ENCODE measurements around the gene THSD7B. TPM values are rescaled to one million over a fixed set of nuclear protein-coding genes. Genes with fewer than 3 reads are reported as not detected.

Gene THSD7B
- total and polyA plus RNA-seq, 10 of the 15 experiments (the other 5 are each of a cell fraction or from before 2014, with no cell fraction given) = 0.03 to 0.56 (median 0.28) TPM

DNA sequence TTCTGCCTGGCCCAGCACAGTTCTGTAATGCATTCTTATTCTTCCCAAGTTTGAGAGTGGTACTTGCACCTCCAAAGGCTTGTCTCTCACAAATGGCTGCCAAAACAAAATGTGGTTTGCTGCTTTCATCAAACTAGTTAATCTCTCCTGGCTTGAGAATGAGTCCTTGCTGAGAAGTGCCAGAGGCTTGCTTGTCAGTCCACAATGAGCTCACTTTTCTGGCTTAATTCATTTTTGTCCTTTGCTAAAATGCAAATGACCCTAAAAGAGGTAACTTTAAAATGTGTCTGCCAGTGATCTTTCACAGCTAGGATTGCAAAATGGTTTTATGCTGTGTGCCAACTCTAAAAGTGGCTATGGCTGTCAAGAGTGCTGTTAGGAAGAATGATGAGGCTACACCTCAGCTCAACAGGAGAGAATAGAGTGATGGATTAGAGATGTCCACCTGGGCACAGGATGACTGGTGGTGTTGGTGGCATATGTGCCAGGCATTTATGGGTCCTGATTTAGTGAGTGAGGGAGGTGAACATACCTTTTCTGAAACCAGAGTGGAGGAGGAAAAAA lies 907.7 kb downstream of the THSD7B start:
- no peak for FAIRE-seq
- H3K79me2 ChIP-seq (ENCODE audit: control insufficient read depth, insufficient read depth, low read length) = no peaks in the 10 kb centered on the region
- no peaks in the 10 kb centered on the region for H3K4me1 ChIP-seq (ENCODE audit: control insufficient read depth, insufficient read depth, low read length)
- no peak overlapping the region for H3K4me2 ChIP-seq (ENCODE audit: control insufficient read depth, insufficient read depth)
- H3K9me3 ChIP-seq (replicated peaks; ENCODE audit: control insufficient read depth, insufficient read depth, low read length) = no peaks in the 10 kb centered on the region
- H3K27me3 ChIP-seq (replicated peaks in 1 of 2; ENCODE audit: control insufficient read depth in 2 of 2, insufficient read depth in 2 of 2, low read length in 1 of 2) = no peaks in the 10 kb centered on the region
- ATAC-seq = no peak
- SMC1A ChIA-PET (ENCODE audit: uncharacterized antibody, unreplicated experiment) = no interaction called here
- no peaks in the 10 kb centered on the region for H3K36me3 ChIP-seq (ENCODE audit: control insufficient read depth in 2 of 2, insufficient read depth in 2 of 2, low read length in 1 of 2)
- in situ Hi-C loops (cut with MboI) (no loop called here), intact Hi-C loops (cut with micrococcal nuclease; ENCODE audit: unreplicated experiment) (loop anchor here (10.0 kb wide), 1 partner anchor 738 kb away; no protein-coding TSS in a partner anchor)
- CTCF ChIA-PET = no interaction called here
- H3K9ac ChIP-seq (ENCODE audit: control insufficient read depth, insufficient read depth, low read length) = no peak overlapping the region
- no peak overlapping the region for H3K4me3 ChIP-seq
- POLR2A ChIA-PET = no interaction called here
- DNase-seq (ENCODE audit: low read depth, low spot score) = no peak
- RAD21 ChIA-PET (ENCODE audit: unreplicated experiment) = interaction anchor here (1.3 kb wide), 1 partner anchor 162 kb away, joined by 4 read pairs; no protein-coding TSS in a partner anchor
- BruUV-seq (replicated peaks) = no TSS peak
- no peaks in the 10 kb centered on the region for H4K20me1 ChIP-seq (ENCODE audit: control insufficient read depth, insufficient read depth)
- H2AFZ ChIP-seq (ENCODE audit: control insufficient read depth, low read depth, low read length) = no peak overlapping the region
- no peak overlapping the region for H3K27ac ChIP-seq (ENCODE audit: control insufficient read depth, insufficient read depth)
- TF ChIP-seq ZNF274 (IDR thresholded peaks at IDR 0.05; ENCODE audit: insufficient read depth, insufficient read length) (no peak), BHLHE40 (IDR thresholded peaks at IDR 0.05; ENCODE audit: borderline replicate concordance in 1 of 2, low read depth in 2 of 2, low read length in 1 of 2) (no peak), TCF3 (IDR thresholded peaks at IDR 0.05; ENCODE audit: borderline replicate concordance, insufficient read depth, low read depth, low read length) (no peak), NR2C1 (IDR thresholded peaks at IDR 0.05) (no peak), NFIC (IDR thresholded peaks at IDR 0.05; ENCODE audit: low read depth, low read length) (no peak), CBFB (IDR thresholded peaks at IDR 0.05; ENCODE audit: low read depth) (no peak), ZBTB4 (CRISPR knock-in tag; IDR thresholded peaks at IDR 0.05) (no peak), SP1 (IDR thresholded peaks at IDR 0.05; ENCODE audit: low read depth, low read length) (no peak), GATAD2B (conservative IDR thresholded peaks at IDR 0.05; ENCODE audit: low read depth) (no peak), FOS (IDR thresholded peaks at IDR 0.05; ENCODE audit: borderline replicate concordance, extremely low read depth, insufficient read length) (no peak), IKZF2 (IDR thresholded peaks at IDR 0.05) (no peak), SUPT20H (IDR thresholded peaks at IDR 0.05; ENCODE audit: borderline replicate concordance, control insufficient read depth, low read depth, low read length) (no peak), PBX3 (IDR thresholded peaks at IDR 0.05; ENCODE audit: insufficient replicate concordance, low read depth, low read length) (no peak)
- TF ChIP-seq, protein P1, sequence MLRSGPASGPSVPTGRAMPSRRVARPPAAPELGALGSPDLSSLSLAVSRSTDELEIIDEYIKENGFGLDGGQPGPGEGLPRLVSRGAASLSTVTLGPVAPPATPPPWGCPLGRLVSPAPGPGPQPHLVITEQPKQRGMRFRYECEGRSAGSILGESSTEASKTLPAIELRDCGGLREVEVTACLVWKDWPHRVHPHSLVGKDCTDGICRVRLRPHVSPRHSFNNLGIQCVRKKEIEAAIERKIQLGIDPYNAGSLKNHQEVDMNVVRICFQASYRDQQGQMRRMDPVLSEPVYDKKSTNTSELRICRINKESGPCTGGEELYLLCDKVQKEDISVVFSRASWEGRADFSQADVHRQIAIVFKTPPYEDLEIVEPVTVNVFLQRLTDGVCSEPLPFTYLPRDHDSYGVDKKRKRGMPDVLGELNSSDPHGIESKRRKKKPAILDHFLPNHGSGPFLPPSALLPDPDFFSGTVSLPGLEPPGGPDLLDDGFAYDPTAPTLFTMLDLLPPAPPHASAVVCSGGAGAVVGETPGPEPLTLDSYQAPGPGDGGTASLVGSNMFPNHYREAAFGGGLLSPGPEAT (IDR thresholded peaks at IDR 0.05; ENCODE audit: low read depth) = no peak
- TF ChIP-seq, protein P2, sequence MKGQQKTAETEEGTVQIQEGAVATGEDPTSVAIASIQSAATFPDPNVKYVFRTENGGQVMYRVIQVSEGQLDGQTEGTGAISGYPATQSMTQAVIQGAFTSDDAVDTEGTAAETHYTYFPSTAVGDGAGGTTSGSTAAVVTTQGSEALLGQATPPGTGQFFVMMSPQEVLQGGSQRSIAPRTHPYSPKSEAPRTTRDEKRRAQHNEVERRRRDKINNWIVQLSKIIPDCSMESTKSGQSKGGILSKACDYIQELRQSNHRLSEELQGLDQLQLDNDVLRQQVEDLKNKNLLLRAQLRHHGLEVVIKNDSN (IDR thresholded peaks at IDR 0.05; ENCODE audit: borderline replicate concordance, extremely low read length, insufficient read depth, low read depth, low read length) = no peak
